Stimulated activated naive CD8-positive, alpha-beta T cell treated with anti-CD3 and anti-CD28 coated beads, Interleukin-15, amount 100 ng/mL, for 72 hours (primary cell): ENCODE data around the gene SLC2A9.

ENCODE experiments used
- ATAC-seq: fragments of 150-1000 bp; cut with Tn5 transposase; 2 replicates; pipeline ENCODE4 v1.10.0; 2021; ENCODE audit warnings: mild to moderate bottlenecking, moderate library complexity
- DNase-seq, 2 donors: peaks; one replicate each; pipeline ENCODE4 v3.0.0; 2021 to 2022
- H3K27ac Mint-ChIP-seq, 2 donors: one replicate each; pipeline ENCODE4 v1.8.0; 2022; ENCODE audit warnings: mild to moderate bottlenecking in 2 of 2, mixed read lengths in 2 of 2, moderate library complexity in 2 of 2
- H3K27me3 Mint-ChIP-seq: one replicate; pipeline ENCODE4 v1.8.0; 2022; ENCODE audit warnings: mixed read lengths
- H3K4me1 Mint-ChIP-seq: one replicate; pipeline ENCODE4 v1.8.0; 2022; ENCODE audit warnings: mild to moderate bottlenecking, mixed read lengths
- H3K4me3 Mint-ChIP-seq, 2 donors: one replicate each; pipeline ENCODE4 v1.8.0; 2022; ENCODE audit warnings: mild to moderate bottlenecking in 2 of 2, mixed read lengths in 2 of 2, moderate library complexity in 1 of 2
- H3K9me3 Mint-ChIP-seq, 2 donors: one replicate each; pipeline ENCODE4 v1.8.0; 2022; ENCODE audit warnings: mixed read lengths in 2 of 2

The SLC2A9 gene

DNA sequence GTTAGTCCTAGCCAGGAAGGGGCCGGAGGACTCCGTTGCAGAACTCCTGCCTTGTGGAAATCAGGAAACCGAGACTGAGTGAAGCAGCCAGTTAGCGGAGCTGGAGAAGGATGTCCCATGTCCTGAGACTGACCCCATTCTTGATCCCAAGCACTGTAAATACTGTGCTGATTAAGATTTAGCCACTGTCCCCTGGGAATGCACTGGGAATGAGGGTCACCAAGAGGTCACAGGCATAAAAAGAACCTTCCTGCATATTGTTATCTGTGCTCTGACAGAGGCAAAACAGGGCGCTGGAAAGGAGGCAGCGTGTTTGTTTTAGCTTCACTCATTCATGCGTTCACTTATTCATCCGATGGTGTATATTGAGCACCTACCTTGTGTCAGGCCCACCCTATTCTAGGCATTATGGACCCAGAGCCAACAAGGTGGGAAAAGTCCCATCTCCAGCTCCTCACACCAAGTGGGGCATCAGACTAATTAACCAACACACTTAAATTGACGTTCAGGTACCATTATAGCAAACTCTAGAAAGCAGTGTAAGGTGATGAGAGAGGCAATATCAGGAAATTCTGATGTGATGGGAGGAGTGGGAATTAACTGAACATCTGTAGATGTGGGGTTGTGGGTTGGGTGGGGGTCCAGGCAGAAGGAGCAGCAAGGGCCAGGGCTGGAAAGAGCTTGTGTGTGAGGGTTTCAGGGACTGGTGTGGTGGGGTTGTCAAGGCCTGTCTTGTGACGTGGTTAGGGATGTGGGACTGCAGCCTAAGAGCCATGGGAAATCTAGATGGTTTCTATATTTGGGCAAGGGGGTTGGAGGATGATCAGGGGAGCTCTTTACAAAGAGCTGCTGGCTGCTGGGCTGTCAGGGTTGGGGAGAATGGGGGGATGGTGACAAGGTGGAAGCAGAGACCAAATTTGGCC is 10.6 kb upstream of the SLC2A9 start:
- Mint-ChIP-seq H3K9me3 (no peaks in the 10 kb centered on the region), H3K4me1 (peaks cover 21% of the 10 kb centered on the region), H3K27me3 (peaks cover 18% of the 10 kb centered on the region), H3K27ac (no peak overlapping the region), H3K4me3 (no peak overlapping the region)
- no peak for DNase-seq
- ATAC-seq: no peak

DNA sequence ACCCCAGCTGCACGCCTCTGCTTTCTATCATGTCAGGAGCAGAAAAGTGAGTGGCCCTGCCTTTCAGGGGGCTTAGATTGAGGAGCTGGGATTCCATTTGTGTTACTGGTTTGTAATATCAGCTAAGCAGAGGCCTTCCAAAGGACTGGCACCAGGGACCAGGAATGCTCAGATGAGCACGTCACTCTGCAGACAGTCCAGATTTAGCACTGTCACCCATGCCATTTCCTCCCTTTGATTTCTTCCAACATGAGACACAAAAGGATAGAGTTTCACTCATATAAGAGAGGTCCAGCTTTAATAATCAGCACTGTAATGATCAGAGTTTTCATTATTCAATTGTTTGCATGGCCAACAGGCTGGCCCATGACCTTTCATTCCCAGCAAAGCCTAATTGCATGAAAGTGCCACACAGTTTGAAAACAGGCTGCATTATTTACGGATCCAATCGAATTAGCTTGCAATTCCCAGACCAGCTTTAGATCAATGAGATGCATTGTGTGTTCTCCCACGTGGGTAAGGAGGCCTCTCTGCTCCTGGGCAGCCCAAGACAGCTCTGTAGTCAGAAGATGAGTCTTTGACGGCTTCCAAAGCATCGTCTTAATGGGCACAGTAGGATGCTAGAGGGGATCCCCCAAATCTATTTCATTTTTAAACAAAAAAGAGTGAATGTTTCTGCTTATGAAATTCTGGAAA is 9.8 kb upstream of the SLC2A9 start:
- no peaks in the 10 kb centered on the region for H3K9me3 Mint-ChIP-seq
- H3K27ac Mint-ChIP-seq: no peak overlapping the region
- DNase-seq: no peak
- H3K4me3 Mint-ChIP-seq: no peak overlapping the region
- peaks cover 21% of the 10 kb centered on the region for H3K4me1 Mint-ChIP-seq
- peaks cover 18% of the 10 kb centered on the region for H3K27me3 Mint-ChIP-seq
- ATAC-seq: no peak

DNA sequence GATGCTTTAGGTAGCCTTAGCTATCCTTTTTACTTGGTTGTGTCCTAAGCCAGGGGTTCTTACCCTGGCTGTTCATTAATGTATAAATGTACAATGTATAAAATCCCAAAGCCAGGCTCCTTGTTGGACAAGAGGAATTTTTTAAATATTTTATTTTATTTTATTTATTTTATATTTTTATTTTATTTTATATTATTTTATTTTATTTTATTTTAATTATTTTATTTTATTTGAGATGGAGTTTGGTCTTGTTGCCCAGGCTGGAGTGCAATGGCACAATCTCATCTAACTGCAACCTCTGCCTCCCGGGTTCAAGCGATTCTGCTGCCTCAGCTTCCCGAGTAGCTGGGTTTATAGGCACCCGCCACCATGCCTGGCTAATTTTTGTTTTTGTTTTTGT is 8.1 kb upstream of the SLC2A9 start:
- Mint-ChIP-seq H3K27me3 (peaks cover 18% of the 10 kb centered on the region), H3K9me3 (no peaks in the 10 kb centered on the region), H3K27ac (no peak overlapping the region), H3K4me3 (no peak overlapping the region), H3K4me1 (peaks cover 21% of the 10 kb centered on the region)
- DNase-seq (no peak), ATAC-seq (no peak)

DNA sequence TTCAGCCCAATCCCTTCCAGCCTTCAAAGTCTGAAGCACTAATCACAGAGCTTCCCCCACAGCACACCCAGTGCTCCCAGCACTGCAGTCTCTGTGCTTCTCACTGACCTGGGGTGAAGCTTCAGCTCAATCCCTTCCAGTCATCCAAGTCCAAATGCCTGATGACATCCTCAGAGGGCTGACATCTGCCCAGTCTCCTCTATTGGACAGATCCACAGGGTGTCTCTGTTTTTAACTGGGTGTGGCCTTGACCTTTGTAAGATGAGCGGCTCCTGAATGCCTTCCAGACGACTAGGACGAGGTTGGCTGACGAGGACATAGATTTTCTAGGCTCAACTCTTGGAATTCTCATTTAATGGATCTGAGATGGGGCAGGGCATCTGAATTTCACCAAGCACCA is 7.6 kb upstream of the SLC2A9 start:
- Mint-ChIP-seq H3K9me3 (no peaks in the 10 kb centered on the region), H3K27ac (peak overlapping the region in 1 of 2 donors; percentile 13), H3K27me3 (peaks cover 14% of the 10 kb centered on the region), H3K4me3 (no peak overlapping the region), H3K4me1 (peaks cover 18% of the 10 kb centered on the region)
- ATAC-seq: no peak
- no peak for DNase-seq

DNA sequence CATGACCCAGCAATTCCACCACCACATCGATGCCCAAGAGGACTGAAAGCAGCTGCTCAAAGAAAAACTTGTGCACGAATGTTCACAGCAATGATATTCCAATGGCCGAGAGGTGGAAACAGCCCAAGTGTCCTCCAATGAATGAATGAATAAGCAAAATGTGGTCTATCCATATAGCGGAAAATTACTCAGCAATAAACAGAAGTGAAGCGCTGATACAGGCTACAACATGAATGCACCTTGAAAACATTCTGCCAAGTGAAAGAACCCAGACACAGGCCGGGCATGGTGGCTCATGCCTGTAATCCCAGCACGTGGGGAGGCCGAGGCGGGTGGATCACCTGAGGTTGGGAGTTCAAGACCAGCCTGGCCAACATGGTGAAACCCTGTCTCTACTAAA is 5.2 kb upstream of the SLC2A9 start:
- no peak for DNase-seq
- H3K9me3 Mint-ChIP-seq: no peaks in the 10 kb centered on the region
- no peaks in the 10 kb centered on the region for H3K4me1 Mint-ChIP-seq
- no peak overlapping the region for H3K27ac Mint-ChIP-seq
- ATAC-seq: no peak
- H3K27me3 Mint-ChIP-seq: no peaks in the 10 kb centered on the region
- no peak overlapping the region for H3K4me3 Mint-ChIP-seq

DNA sequence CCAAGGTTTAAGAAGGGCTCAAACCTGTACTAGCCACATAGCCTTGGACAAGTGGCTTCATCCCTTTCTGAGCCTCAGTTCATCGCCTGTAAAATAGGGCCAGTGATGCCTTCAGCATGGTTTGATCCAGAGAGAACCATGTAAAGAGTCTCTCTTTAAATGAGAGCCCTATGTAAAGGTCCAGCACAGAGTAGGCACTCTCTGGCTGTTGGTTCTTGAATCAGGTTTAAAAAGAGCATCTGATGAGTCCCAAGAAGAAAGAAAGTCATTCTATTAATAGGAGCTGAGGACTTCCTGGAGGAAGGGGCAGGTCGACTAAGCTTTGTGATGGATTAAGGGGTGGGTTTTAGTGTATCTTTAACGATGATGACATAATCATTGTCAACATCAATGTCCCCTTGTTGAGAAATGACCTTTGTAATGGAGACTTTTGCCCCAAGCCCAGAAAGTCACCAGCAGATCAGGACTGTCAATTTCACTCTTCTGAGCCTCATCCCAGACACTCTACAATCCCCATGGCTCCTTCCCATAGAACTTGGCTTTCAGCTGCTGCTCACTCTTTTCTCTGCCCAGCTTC is 4.0 kb upstream of the SLC2A9 start:
- DNase-seq: no peak
- no peaks in the 10 kb centered on the region for H3K4me1 Mint-ChIP-seq
- no peak for ATAC-seq
- H3K27me3 Mint-ChIP-seq: no peaks in the 10 kb centered on the region
- H3K27ac Mint-ChIP-seq: no peak overlapping the region
- H3K9me3 Mint-ChIP-seq: no peaks in the 10 kb centered on the region
- H3K4me3 Mint-ChIP-seq: no peak overlapping the region

DNA sequence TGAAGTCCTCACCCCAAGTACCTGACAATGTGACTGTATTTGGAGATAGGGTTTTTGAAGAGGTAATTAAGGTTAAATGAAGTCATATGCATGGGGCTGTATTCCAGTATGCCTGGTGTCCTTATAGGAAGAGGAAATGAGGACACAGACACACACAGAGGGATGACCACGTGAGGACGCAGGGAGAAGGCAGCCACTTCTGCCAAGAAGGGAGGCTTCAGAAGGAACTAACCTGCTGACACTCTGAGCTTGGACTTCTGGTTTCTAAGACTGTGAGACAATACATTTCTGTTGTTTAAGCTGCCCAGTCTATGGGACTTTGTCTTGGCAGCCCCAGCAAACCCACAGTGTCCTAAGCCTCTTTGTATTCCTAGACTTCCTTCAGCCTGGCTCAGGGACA is 3.0 kb upstream of the SLC2A9 start:
- no peak for DNase-seq
- peaks cover 7% of the 10 kb centered on the region for H3K4me1 Mint-ChIP-seq
- H3K9me3 Mint-ChIP-seq: no peaks in the 10 kb centered on the region
- H3K27me3 Mint-ChIP-seq: no peaks in the 10 kb centered on the region
- no peak for ATAC-seq
- H3K4me3 Mint-ChIP-seq: no peak overlapping the region
- H3K27ac Mint-ChIP-seq: no peak overlapping the region

DNA sequence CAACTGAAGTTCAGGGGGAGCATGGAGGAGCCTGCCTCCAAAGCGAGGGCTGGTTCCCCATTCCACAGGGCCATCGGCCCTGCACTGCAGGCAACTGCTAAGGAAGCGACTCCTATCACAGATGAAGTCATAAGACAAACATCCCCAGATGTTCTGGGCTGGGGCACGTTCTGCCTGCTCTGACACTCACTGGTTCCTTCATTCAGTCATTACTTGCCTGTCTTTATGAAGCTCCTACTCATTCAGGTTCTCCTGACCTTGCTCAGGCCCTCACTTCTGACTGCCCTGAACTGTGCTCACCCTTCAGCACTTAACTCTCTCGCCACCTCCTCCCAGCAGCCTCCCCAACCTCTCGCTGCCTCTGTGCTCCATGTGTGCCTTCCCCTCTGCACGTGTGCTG is 2.5 kb upstream of the SLC2A9 start:
- peaks cover 12% of the 10 kb centered on the region for H3K4me1 Mint-ChIP-seq
- no peaks in the 10 kb centered on the region for H3K9me3 Mint-ChIP-seq
- no peak for ATAC-seq
- no peak overlapping the region for H3K4me3 Mint-ChIP-seq
- H3K27ac Mint-ChIP-seq: no peak overlapping the region
- H3K27me3 Mint-ChIP-seq: no peaks in the 10 kb centered on the region
- no peak for DNase-seq

DNA sequence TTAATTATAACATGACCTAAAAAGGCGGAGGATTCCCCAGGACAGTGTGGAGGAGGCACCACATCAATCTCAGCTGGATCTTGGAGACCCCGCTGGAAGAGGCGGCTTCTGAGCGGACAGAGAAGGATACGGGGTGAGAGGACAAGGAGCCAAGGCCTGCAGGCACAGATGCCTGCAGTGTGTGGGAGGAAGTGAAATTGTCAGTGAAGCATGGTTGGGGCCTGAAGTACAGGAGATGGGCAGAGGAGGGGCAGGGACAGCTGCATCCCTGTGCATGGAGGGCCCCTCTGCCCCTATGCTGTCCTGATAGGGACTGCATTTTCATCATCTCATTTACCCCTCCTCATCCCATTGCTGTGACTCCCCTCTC is 1.7 kb upstream of the SLC2A9 start:
- DNase-seq (no peak), ATAC-seq (no peak)
- H3K9me3 Mint-ChIP-seq: no peaks in the 10 kb centered on the region
- no peak overlapping the region for H3K27ac Mint-ChIP-seq
- no peak overlapping the region for H3K4me3 Mint-ChIP-seq
- H3K4me1 Mint-ChIP-seq: peaks cover 20% of the 10 kb centered on the region
- H3K27me3 Mint-ChIP-seq: no peaks in the 10 kb centered on the region

DNA sequence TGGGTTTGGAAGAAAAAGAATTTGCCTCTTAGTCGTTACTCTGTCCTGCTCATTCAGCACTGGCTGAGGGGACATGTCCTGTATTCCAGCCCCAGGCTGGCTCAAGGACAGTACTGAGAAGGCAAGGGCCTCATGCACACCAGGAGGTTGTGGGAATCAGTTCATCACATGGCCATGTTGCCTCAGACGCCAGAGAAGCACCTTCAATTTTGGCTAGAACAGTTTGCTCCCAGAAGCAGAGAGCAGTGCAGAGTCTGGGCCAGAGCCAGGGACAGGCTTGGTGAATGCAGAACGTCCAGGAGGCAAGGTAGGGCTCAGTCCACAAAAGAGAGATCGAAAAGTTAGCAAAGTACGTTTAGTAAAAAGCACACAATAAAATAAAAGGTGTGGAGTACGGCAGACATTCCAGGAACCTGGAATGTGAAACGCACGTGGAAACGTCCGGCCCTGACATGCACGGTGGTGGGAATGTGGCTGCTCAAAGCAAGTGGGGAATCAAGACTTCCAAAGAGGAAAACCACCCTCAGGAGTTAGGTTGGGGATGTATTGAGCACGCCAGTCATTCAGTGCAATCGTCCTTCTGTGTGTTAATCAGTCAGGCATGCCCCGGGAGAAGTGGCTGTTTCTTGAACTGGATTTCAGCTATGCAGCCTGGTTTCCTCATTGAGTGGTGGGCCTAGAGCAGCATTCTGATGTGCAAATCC is 1.2 kb upstream of the SLC2A9 start:
- Mint-ChIP-seq H3K9me3 (no peaks in the 10 kb centered on the region), H3K27me3 (no peaks in the 10 kb centered on the region)
- no peak for DNase-seq

DNA sequence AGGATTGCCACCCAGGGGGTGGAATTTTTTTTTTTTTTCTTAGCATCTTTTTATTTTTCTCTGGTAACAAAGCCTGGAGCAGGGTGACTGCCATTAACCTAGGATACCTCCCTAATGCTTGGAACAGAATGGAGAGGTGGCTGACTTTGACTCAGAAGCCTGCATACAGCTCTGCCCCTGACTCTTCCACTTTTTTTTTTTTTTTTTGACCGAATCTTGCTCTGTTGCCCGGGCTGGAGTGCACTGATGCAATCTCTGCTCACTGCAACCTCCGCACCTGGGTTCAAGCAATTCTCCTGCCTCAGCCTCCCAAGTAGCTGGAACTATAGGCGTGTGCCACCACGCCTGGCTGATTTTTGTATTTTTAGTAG is 341 bp upstream of the SLC2A9 start:
- ATAC-seq: no peak
- Mint-ChIP-seq H3K9me3 (no peaks in the 10 kb centered on the region), H3K27me3 (no peaks in the 10 kb centered on the region), H3K4me3 (no peak overlapping the region), H3K27ac (no peak overlapping the region), H3K4me1 (peaks cover 20% of the 10 kb centered on the region)
- DNase-seq: no peak

More for the DNA sequence above, 1.2 kb upstream of the SLC2A9 start:
- peaks cover 20% of the 10 kb centered on the region for H3K4me1 Mint-ChIP-seq
- H3K4me3 Mint-ChIP-seq: no peak overlapping the region
- ATAC-seq: no peak
- no peak overlapping the region for H3K27ac Mint-ChIP-seq

DNA sequence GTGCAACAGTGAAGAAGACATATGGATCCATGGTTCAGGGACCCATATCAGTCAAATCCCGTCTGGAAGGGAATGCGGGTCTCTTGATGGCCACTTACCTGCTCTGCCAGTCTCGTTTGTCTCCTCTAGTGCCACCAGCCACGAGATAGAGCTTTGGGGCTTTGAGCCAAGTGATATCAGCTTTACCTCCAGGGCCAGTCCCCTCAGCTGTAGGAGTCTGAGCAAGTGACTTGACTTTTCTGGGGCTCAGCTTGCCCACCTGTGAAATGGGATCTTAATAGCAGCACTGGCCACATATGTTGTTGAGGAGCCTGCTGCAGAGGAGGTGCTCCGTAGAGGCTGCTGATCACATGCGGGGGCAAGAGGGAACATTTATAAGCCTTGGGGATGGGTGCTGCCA is 1.2 kb downstream of the SLC2A9 start:
- ATAC-seq: no peak
- Mint-ChIP-seq H3K9me3 (no peaks in the 10 kb centered on the region), H3K4me3 (no peak overlapping the region), H3K27ac (no peak overlapping the region), H3K27me3 (no peaks in the 10 kb centered on the region), H3K4me1 (peaks cover 23% of the 10 kb centered on the region)
- no peak for DNase-seq

DNA sequence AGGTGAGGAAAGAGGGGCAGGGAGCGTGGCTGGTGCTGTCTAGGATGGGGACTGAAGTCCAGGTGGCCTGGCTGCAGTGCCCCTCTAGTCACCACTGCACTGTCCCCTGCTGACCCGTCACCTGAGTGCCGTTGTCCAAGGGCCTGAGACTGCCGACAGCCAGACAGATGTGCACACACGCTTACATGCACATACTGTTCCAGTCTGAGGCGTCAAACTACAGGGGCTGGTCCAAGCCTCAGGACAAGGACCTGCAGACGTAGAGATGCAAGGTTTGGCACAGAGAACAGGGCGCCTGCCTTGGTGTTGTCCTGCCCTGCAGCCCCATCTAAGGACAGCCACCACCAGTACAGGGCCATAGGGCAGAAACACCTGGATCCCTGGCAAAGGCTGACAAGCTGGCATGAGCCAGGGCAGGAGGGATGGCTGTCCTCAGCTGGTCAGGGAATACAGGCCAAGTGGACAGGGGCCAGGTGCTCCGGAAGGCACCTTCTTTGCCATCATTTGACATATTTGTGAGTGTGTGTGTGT is 1.7 kb downstream of the SLC2A9 start:
- Mint-ChIP-seq H3K4me1 (peaks cover 26% of the 10 kb centered on the region), H3K9me3 (no peaks in the 10 kb centered on the region), H3K4me3 (peak overlapping the region; percentile 92 to 94), H3K27ac (peak overlapping the region; percentile 96 to 97), H3K27me3 (no peaks in the 10 kb centered on the region)
- ATAC-seq (no peak), DNase-seq (no peak)

DNA sequence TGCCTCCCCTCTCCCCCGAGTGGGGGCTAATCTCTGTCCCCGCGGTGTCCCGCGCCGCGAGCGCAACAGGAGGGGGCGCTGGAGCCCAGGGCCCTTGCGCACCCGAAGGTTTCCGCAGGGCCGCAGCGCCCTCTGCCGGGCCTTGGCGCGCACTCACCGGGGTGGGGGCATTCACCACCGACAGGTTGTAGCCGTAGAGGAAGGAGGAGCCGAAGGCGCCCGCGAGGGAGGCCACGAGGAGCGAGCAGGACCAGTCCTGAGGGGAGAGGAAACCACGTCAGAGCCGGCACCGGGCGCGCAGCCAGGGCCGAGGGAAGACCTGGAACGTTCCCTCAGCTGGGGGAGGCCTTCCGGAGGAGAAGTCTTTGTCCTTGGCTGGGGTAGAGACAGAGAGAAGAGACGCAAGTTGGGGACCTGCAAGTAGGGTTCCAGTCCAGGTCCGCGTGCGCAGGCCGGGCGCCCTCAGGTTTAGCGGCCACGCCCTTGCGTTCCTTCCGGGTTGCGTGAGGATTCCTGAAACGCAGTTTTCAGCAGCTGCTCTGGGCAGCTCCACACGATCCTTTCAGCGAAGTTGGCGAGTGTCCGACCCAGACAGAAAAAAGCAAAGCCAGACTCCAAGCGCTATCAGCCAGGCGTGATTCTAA is 2.4 kb downstream of the SLC2A9 start:
- no peaks in the 10 kb centered on the region for H3K27me3 Mint-ChIP-seq
- H3K4me1 Mint-ChIP-seq: peaks cover 29% of the 10 kb centered on the region
- H3K4me3 Mint-ChIP-seq: peak overlapping the region; percentile 92 to 94
- ATAC-seq (peak; percentile 99), DNase-seq (peak; percentile 94 to 96)
- H3K9me3 Mint-ChIP-seq: no peaks in the 10 kb centered on the region
- H3K27ac Mint-ChIP-seq: peak overlapping the region; percentile 96 to 97
